Mucosa of stomach (tissue), 1 donor: ENCODE data around the gene TBL1XR1.

Experiments used
- H3K27me3 ChIP-seq: one replicate; pipeline ENCODE4 v1.7.0; 2013; ENCODE audit warnings: mild to moderate bottlenecking, low read length; ENCODE audit not compliant: control insufficient read depth, insufficient read depth
- H3K36me3 ChIP-seq: one replicate; pipeline ENCODE4 v1.7.0; 2013; ENCODE audit warnings: low read length; ENCODE audit not compliant: control insufficient read depth, insufficient read depth
- H3K4me1 ChIP-seq: one replicate; pipeline ENCODE4 v1.7.0; 2013; ENCODE audit warnings: mild to moderate bottlenecking, low read length; ENCODE audit not compliant: control insufficient read depth, insufficient read depth
- H3K4me3 ChIP-seq: one replicate; pipeline ENCODE4 v1.7.0; 2013; ENCODE audit warnings: low read length
- H3K9ac ChIP-seq: one replicate; pipeline ENCODE4 v1.7.0; 2013; ENCODE audit warnings: mild to moderate bottlenecking, low read length, moderate library complexity
- H3K9me3 ChIP-seq: one replicate; pipeline ENCODE4 v1.7.0; 2013; ENCODE audit warnings: mild to moderate bottlenecking, low read length, moderate library complexity; ENCODE audit not compliant: control insufficient read depth
- donor health status: Pancreatic carcinoma.

Gene TBL1XR1

GRCh38 chr3:177133860-177134815 is 63.1 kb downstream of the TBL1XR1 start:
- peaks cover 6% of the 10 kb centered on the region for H3K4me1 ChIP-seq
- H3K9ac ChIP-seq = no peak overlapping the region

DNA sequence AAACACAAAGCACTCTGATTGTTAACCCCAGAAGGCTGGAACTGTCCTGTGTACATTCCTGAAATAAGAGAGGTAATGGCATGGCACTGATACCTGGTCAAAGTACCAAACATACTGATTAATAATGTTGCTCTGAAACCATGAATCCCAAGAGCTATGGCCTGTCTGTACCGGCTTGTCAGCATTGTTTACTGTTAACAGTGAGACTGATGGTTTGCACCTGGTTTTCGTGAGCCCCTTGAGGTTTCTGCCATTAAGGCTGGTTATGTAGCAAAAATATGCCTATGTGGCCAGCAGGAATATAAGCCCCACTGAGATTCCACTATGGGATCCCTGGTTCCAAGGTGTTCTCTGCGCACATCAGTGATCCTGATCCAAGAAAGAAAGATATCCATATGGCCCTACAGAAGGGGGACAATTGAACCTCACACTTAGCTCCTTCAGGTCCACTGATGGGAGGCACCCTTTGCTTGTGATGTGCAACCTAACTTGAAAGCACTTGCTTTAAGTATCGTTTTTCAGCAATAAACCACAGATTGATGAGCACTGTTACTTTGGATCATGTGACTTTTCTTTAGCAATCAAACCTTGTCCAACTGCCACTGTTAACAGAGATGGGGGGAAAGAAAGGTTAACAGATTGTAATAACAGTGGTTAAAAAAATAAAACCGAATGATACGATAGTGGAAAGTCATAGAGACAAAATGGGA is 65.2 kb downstream of the TBL1XR1 start:
- no peaks in the 10 kb centered on the region for H3K36me3 ChIP-seq
- no peaks in the 10 kb centered on the region for H3K27me3 ChIP-seq
- H3K9me3 ChIP-seq = no peaks in the 10 kb centered on the region
- H3K9ac ChIP-seq = no peak overlapping the region
- no peak overlapping the region for H3K4me3 ChIP-seq
- H3K4me1 ChIP-seq = peaks cover 6% of the 10 kb centered on the region

More at GRCh38 chr3:177133860-177134815, 63.1 kb downstream of the TBL1XR1 start:
- H3K9me3 ChIP-seq = no peaks in the 10 kb centered on the region
- H3K36me3 ChIP-seq = no peaks in the 10 kb centered on the region
- H3K4me3 ChIP-seq = no peak overlapping the region
- H3K27me3 ChIP-seq = no peaks in the 10 kb centered on the region

DNA sequence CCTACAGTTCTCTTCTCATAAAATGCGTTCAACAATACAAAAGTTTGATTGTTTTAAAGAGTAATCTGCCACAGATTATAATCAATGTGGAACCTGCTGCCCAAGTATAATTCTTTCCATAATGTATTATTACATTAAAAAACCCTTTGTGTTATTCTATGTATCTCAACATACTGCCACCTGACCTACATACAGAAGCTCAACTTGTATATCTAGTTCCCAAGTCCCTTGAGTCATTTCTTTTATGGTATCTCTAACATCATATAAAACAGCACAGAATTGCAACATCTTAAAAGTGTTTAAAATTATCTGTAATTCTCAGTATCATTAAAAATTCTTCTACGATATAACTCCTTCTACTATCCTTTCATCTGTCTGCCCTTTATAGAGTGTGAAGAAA is 70.3 kb downstream of the TBL1XR1 start:
- Histone ChIP-seq H3K4me3 (no peak overlapping the region), H3K4me1 (no peaks in the 10 kb centered on the region), H3K27me3 (no peaks in the 10 kb centered on the region), H3K9me3 (no peaks in the 10 kb centered on the region), H3K9ac (no peak overlapping the region), H3K36me3 (no peaks in the 10 kb centered on the region)

DNA sequence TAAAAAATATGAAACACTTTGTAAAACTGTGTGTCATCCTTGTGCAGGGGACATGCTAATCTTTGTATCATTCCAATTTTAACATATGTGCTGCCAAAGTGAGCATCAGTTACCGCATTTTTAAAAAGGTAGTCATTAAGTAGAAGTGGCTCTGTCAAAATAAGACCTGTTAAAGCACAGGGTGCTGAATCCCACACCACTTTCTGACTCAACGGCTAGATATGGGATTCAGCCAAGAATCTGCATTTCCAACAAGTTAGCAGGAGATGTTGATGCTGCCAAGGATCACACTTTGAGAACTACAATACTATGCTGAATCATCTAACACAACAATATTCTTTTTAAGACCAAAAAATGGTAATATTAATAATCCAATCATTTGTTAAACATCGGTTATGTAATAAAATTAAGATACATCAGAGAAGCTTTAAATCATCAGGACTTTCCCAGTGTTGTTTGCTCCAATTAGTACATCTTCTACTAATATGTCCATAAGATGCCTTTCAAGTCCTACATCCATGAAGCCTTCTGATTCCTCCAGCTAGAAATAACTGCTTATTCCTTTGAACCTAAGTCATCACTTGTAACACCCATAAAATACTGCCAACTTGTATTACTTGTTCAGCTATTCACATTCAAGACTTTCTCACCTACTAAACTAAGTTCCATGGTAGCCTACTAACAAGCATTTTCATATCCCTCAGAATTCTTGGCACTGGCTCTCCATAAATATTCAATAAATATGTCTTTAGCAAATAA is 71.1 kb downstream of the TBL1XR1 start:
- Histone ChIP-seq H3K9ac (no peak overlapping the region), H3K9me3 (no peaks in the 10 kb centered on the region), H3K36me3 (no peaks in the 10 kb centered on the region), H3K27me3 (no peaks in the 10 kb centered on the region), H3K4me3 (no peak overlapping the region), H3K4me1 (no peaks in the 10 kb centered on the region)

DNA sequence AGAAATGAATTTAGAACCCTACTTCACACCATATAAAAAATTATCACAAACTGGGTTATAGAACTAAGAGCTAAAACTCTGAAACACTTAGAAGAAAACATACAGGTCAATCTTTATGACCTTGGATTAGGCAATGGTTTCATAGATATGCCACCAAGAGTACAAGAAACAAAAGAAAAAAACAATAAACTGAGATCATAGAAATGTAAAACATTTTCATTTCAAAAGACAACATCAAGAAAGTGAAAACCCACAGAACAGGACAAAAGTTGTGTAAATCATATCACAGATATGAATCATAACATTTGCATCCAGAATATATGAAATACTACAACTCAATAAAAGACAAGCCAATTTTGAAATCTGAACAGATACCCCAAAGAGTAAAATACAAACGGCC is 72.4 kb downstream of the TBL1XR1 start:
- Histone ChIP-seq H3K9me3 (no peaks in the 10 kb centered on the region), H3K4me1 (no peaks in the 10 kb centered on the region), H3K36me3 (no peaks in the 10 kb centered on the region), H3K27me3 (no peaks in the 10 kb centered on the region), H3K9ac (no peak overlapping the region), H3K4me3 (no peak overlapping the region)

DNA sequence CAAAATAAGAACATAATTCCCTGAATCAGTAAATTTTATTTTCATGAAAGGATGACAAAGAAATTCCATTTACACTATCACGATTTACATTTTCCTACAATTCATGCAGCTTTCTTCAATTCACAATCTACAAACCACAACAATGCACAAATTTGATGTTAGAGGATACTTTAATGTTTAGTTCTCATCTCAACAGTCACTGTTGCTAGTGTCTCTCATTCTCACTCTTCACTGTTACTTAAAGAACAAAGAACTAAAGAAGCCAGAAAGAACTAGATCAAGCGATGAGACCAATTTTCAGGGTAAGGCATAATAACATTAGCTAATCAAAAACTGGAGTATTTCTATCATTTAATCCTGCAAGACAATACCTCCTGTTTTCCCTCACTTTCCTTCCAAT is 73.5 kb downstream of the TBL1XR1 start:
- H3K9me3 ChIP-seq = no peaks in the 10 kb centered on the region
- H3K4me1 ChIP-seq = no peaks in the 10 kb centered on the region
- no peak overlapping the region for H3K4me3 ChIP-seq
- no peak overlapping the region for H3K9ac ChIP-seq
- H3K27me3 ChIP-seq = no peaks in the 10 kb centered on the region
- H3K36me3 ChIP-seq = no peaks in the 10 kb centered on the region

DNA sequence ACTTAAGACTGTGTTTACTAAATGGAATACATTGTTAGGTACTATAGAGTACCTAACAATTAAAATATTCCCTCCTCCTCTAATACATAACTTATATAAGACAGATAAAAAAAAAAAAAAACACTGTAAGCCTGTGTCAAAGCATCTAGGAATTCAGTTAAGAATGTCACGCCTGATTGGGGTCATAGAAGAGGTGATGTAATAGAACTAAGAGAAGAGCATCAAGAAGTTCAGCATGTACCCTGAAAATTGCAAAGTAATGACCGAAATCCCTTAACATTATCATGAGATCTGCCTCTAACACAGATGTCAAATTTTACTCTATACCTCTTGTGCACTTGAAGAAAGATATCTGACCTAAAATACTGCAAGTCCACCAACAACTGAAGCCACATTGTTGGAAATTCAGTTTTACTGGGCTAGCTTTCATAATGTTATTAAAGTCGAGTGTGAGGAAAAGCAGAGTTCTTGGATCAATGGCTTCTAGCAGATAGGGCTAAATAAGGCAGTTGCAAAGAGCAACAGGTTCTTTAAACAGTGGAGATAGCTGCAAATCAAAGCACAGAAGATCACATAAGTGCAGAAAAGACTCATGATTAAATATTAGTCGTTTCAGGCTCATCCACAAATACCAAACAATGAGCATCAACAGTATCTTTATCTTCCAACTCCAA is 75.0 kb downstream of the TBL1XR1 start:
- H3K27me3 ChIP-seq = no peaks in the 10 kb centered on the region
- no peak overlapping the region for H3K9ac ChIP-seq
- H3K9me3 ChIP-seq = no peaks in the 10 kb centered on the region
- H3K4me1 ChIP-seq = no peaks in the 10 kb centered on the region
- H3K36me3 ChIP-seq = no peaks in the 10 kb centered on the region
- H3K4me3 ChIP-seq = no peak overlapping the region

DNA sequence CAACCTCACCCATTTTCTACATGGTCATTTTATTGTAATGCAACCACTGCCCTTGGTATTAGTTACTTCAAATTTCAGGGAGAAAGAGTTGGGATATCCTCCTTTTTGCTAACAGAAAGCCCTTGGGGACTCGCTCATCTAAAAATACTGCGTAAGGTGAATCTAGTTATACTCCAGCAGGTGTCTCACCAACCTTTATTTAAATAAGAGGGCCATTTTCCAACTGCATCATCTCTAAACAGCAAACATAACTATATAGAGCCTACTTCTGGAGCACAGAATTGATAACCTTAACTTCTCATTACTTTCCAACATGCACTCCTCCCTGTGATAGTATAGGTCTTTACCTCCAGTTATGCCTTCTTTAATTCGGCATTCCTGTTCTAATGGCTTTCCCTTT is 77.5 kb downstream of the TBL1XR1 start:
- Histone ChIP-seq H3K9ac (no peak overlapping the region), H3K36me3 (no peaks in the 10 kb centered on the region), H3K4me1 (no peaks in the 10 kb centered on the region), H3K9me3 (no peaks in the 10 kb centered on the region), H3K27me3 (no peaks in the 10 kb centered on the region), H3K4me3 (no peak overlapping the region)

- Histone ChIP-seq H3K4me1 (peaks cover 11% of the 10 kb centered on the region), H3K36me3 (no peaks in the 10 kb centered on the region), H3K27me3 (no peaks in the 10 kb centered on the region), H3K4me3 (no peak overlapping the region), H3K9ac (no peak overlapping the region), H3K9me3 (no peaks in the 10 kb centered on the region)
Observed at GRCh38 chr3:177114253-177114652, 83.0 kb downstream of the TBL1XR1 start.

GRCh38 chr3:177111541-177111949 is 85.7 kb downstream of the TBL1XR1 start:
- no peaks in the 10 kb centered on the region for H3K27me3 ChIP-seq
- no peak overlapping the region for H3K4me3 ChIP-seq
- H3K9me3 ChIP-seq = no peaks in the 10 kb centered on the region
- H3K9ac ChIP-seq = no peak overlapping the region
- no peaks in the 10 kb centered on the region for H3K36me3 ChIP-seq
- peaks cover 11% of the 10 kb centered on the region for H3K4me1 ChIP-seq

- Histone ChIP-seq H3K27me3 (no peaks in the 10 kb centered on the region), H3K9me3 (no peaks in the 10 kb centered on the region), H3K4me3 (no peak overlapping the region), H3K9ac (no peak overlapping the region), H3K36me3 (no peaks in the 10 kb centered on the region), H3K4me1 (peaks cover 11% of the 10 kb centered on the region)
Observed at GRCh38 chr3:177110895-177111294, 86.4 kb downstream of the TBL1XR1 start.
